ENCODE results near the gene CATSPERD. TPM values are rescaled to one million over a fixed set of nuclear protein-coding genes. Genes with fewer than 3 reads are reported as not detected.
A peak's percentile ranks its signal among the peaks of the same experiment; 100 is the strongest.
"Not testable (repeated sequence)": the region's sequence is repeated elsewhere in the genome, so short reads cannot be mapped to it uniquely, and the experiment has no call there.

CATSPERD gene
- total RNA-seq, 4 donors from 2014 or later: not detected

DNA sequence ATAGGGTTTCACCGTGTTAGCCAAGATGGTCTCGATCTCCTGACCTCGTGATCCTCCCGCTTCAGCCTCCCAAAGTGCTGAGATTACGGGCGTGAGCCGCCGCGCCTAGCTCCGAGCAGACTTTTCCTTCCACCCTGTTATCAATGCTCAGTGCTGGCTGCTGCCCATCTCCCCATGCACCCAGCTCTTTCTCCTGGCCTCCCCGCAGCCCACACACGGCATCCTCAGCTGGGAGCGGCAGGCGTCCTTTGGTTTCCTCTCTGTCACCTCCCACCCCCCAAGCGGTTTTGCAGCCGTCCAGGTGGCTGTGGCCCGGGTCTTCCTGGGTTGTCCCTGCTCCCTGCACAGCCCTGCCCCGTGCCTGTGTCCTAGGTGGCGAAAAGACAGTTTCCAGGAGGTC lies 52.0 kb downstream of the CATSPERD start:
- Histone ChIP-seq H3K4me1 (no peaks in the 10 kb centered on the region), H3K9me3 (no peaks in the 10 kb centered on the region), H3K4me3 (replicated peaks in 1 of 3) (no peak overlapping the region), H3K36me3 (no peaks in the 10 kb centered on the region), H3K27me3 (no peaks in the 10 kb centered on the region), H3K27ac (no peak overlapping the region)
- 88 to 94% methylated on average over 19 of the region's 19 CpGs for WGBS, 2 donors
- intact Hi-C loops (cut with DNase I): no loop called here
- no peak for DNase-seq
- TF ChIP-seq, protein P1, sequence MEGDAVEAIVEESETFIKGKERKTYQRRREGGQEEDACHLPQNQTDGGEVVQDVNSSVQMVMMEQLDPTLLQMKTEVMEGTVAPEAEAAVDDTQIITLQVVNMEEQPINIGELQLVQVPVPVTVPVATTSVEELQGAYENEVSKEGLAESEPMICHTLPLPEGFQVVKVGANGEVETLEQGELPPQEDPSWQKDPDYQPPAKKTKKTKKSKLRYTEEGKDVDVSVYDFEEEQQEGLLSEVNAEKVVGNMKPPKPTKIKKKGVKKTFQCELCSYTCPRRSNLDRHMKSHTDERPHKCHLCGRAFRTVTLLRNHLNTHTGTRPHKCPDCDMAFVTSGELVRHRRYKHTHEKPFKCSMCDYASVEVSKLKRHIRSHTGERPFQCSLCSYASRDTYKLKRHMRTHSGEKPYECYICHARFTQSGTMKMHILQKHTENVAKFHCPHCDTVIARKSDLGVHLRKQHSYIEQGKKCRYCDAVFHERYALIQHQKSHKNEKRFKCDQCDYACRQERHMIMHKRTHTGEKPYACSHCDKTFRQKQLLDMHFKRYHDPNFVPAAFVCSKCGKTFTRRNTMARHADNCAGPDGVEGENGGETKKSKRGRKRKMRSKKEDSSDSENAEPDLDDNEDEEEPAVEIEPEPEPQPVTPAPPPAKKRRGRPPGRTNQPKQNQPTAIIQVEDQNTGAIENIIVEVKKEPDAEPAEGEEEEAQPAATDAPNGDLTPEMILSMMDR (IDR thresholded peaks at IDR 0.05): no peak
- no peak for TF ChIP-seq POLR2A (IDR thresholded peaks at IDR 0.05)

DNA sequence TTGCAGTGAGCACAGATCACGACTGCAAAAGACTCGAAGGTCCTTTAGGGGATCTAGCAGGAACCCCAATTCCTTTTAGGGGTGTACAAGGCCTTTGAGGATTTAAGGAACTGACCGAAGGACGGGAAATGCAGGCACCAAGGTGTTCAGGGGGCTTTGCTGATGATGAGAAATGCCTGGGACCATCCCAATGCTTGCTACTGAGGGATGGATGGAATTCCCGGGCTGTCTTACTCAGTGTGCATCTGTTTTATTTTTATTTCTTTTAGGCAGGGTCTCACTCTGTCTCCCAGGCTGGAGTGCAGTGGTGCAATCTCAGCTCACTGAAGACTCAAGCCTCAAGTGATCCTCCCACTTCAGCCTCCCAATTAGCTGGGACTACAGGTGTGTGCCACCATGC lies 52.8 kb downstream of the CATSPERD start:
- no peaks in the 10 kb centered on the region for H3K27me3 ChIP-seq
- H3K9me3 ChIP-seq: no peaks in the 10 kb centered on the region
- H3K4me3 ChIP-seq (replicated peaks in 1 of 3): no peak overlapping the region
- no peaks in the 10 kb centered on the region for H3K36me3 ChIP-seq
- no peak for DNase-seq
- WGBS, 2 donors: 64 to 100% methylated on average over 4 to 5 of the region's 5 CpGs
- intact Hi-C loops (cut with DNase I): no loop called here
- no peak overlapping the region for H3K27ac ChIP-seq
- H3K4me1 ChIP-seq: no peaks in the 10 kb centered on the region
- no peak for TF ChIP-seq POLR2A (IDR thresholded peaks at IDR 0.05)
- TF ChIP-seq, protein P1 (IDR thresholded peaks at IDR 0.05): no peak

DNA sequence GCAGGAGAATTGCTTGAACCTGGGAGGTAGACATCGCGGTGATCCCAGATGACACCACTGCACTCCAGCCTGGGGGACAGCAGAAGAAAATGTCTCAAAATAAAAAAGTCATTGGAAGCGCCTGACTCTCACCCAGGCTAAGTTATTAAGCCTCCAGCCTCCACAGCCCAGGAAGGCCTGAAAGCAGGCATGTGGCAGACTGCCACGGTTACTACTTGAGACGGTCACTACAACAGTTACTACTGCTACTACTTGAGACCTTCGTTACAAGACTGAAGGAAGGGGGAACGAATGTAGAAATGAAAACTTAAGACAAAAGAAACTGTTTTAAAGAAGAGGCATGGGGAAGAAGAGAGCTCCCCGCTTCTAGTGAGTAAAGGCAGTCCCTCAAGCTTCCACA lies 54.5 kb downstream of the CATSPERD start:
- 46% methylated on average over 8 of the region's 8 CpGs for WGBS, 2 donors
- Histone ChIP-seq H3K36me3 (no peaks in the 10 kb centered on the region), H3K4me1 (no peaks in the 10 kb centered on the region), H3K9me3 (no peaks in the 10 kb centered on the region), H3K27me3 (no peaks in the 10 kb centered on the region), H3K27ac (no peak overlapping the region), H3K4me3 (replicated peaks in 1 of 3) (no peak overlapping the region)
- intact Hi-C loops (cut with DNase I): no loop called here
- peak; percentile 52 to 58 for DNase-seq
- TF ChIP-seq, protein P1 (IDR thresholded peaks at IDR 0.05): no peak
- TF ChIP-seq POLR2A (IDR thresholded peaks at IDR 0.05): no peak

DNA sequence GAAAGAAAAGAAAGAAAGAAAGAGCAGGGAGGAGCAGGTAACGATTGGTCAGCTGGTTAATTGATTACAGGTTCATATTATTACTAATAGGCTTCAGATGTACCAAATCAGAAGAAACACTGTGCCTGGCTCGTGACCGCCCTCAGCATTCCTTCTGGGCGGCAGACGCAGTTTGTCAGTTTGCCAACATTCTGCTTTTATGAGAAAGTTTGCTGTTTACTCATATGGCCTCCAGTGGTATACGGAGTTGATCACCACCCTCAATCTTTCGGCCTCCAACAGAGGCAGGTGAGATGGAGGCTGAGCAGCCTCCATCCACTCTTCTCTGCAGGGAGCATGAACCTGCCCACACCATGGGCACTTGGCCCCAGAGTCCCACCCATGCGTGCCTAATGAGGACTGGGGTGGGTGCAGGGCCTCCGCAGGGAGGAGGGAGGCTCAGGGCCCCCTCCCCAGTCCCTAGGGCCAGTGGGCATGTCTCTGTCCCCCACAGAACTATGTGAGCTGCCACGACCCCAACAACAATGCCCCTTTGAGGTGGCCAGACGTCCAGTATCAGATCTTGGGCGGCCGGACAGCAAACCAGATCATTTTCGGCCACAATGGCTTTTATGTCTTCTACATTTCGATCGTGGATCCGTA lies 55.4 kb downstream of the CATSPERD start:
- TF ChIP-seq, protein P1 (IDR thresholded peaks at IDR 0.05): no peak
- no peak for TF ChIP-seq POLR2A (IDR thresholded peaks at IDR 0.05)
- H3K9me3 ChIP-seq: no peaks in the 10 kb centered on the region
- no peaks in the 10 kb centered on the region for H3K4me1 ChIP-seq
- no peak for DNase-seq
- 70 to 71% methylated on average over 12 to 16 of the region's 17 CpGs for WGBS, 2 donors
- no peaks in the 10 kb centered on the region for H3K27me3 ChIP-seq
- H3K27ac ChIP-seq: no peak overlapping the region
- no peak overlapping the region for H3K4me3 ChIP-seq (replicated peaks in 1 of 3)
- H3K36me3 ChIP-seq: no peaks in the 10 kb centered on the region
- intact Hi-C loops (cut with DNase I): no loop called here

DNA sequence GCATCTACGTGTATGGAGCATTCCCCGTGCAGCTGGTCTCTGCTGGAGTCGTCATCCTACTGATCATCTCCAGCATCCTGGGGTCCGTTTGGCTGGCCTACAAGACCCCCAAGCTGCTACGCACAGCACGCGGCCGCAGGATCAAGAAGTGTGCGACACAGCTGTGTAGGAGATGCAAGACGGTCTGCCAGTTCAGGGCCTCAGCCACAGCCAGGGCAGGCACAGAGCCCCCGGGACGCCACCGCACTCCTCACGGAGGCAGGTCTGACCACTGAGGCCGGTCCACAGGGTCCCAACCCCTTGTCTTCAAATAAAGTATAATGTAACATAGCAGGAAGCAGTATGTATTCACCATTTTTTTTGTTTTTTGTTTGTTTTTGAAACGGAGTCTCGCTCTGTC lies 58.0 kb downstream of the CATSPERD start:
- no peaks in the 10 kb centered on the region for H3K9me3 ChIP-seq

DNA sequence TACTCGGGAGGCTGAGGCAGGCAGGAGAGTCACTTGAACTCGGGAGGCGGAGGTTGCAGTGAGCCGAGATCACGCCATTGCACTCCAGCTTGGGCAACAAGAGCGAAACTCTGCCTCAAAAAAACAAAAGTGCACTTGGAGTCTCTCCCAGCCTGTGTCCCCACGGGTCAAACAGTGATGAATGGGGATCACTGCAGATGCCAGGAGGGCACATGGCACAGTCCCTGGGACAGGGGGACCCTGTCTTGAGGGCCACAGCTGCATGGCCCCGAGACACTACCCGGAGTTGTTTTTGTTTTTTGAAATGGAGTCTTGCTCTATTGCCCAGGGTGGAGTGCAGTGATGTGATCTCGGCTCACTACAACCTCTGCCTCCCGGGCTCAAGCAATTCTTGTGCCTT lies 60.5 kb downstream of the CATSPERD start:
- H3K4me3 ChIP-seq (replicated peaks in 1 of 3); DNase-seq; H3K4me1 ChIP-seq; H3K27ac ChIP-seq; H3K9me3 ChIP-seq; intact Hi-C loops (cut with DNase I); H3K27me3 ChIP-seq: not testable (repeated sequence)
- peaks cover 11 to 17% of the 10 kb centered on the region in 2 donors for H3K36me3 ChIP-seq
- WGBS, 2 donors: 83% methylated on average over 11 of the region's 11 CpGs

More for the DNA sequence above, 58.0 kb downstream of the CATSPERD start:
- intact Hi-C loops (cut with DNase I): no loop called here
- Histone ChIP-seq H3K4me3 (replicated peaks in 1 of 3) (no peak overlapping the region), H3K27me3 (no peaks in the 10 kb centered on the region), H3K27ac (no peak overlapping the region), H3K4me1 (no peaks in the 10 kb centered on the region), H3K36me3 (no peaks in the 10 kb centered on the region)
- WGBS, 2 donors: 81 to 89% methylated on average over 17 of the region's 17 CpGs
- DNase-seq: no peak
- TF ChIP-seq, protein P1 (IDR thresholded peaks at IDR 0.05): no peak
- TF ChIP-seq POLR2A (IDR thresholded peaks at IDR 0.05): no peak
